OCI-LY7 (cell line): ENCODE data around the gene NOD1. TPM values are rescaled to one million over a fixed set of nuclear protein-coding genes. Genes with fewer than 3 reads are reported as not detected.

Source experiments
- BruUV-seq: library from RNA; stranded (reverse); fragments of 400-500 nt; replicated peaks from 2 replicates; lab custom pipeline; 2021; lab: Mats Ljungman, UMichigan
- CTCF ChIA-PET: fragments of 300-600 bp; sonication (Branson Sonifier 250); formaldehyde crosslinking; loops from one replicate; lab custom pipeline; 2022; ENCODE audit warnings: antibody characterized with exemption; ENCODE audit not compliant: unreplicated experiment; lab: Charles Lee
- POLR2A ChIA-PET: fragments of 300-600 bp; sonication (Branson Sonifier 250); formaldehyde crosslinking; loops from one replicate; lab custom pipeline; 2022; ENCODE audit warnings: antibody characterized with exemption; lab: Charles Lee
- DNase-seq: peaks from one replicate; pipeline ENCODE4 v3.0.0-alpha.2; 2015; ENCODE audit warnings: low spot score
- H2AFZ ChIP-seq: fragments of 200-600 bp; sonication (generic), shearing (Covaris generic); 2 replicates; pipeline ENCODE4 v1.6.1; 2014; ENCODE audit warnings: mild to moderate bottlenecking, antibody characterized with exemption, low read length, moderate library complexity
- H3K27ac ChIP-seq: fragments of 200-600 bp; sonication (generic); 2 replicates; pipeline ENCODE4 v1.5.1; 2014; ENCODE audit warnings: mixed run types, low read depth, mild to moderate bottlenecking, moderate library complexity, low read length, inconsistent platforms; ENCODE audit not compliant: poor library complexity, severe bottlenecking
- H3K36me3 ChIP-seq: fragments of 200-600 bp; sonication (generic); 2 replicates; pipeline ENCODE4 v1.6.1; 2014; ENCODE audit warnings: mild to moderate bottlenecking, antibody characterized with exemption, low read length, moderate library complexity, mixed read lengths; ENCODE audit not compliant: insufficient read depth
- H3K4me1 ChIP-seq: fragments of 200-600 bp; sonication (generic); 2 replicates; pipeline ENCODE4 v1.5.1; 2014; ENCODE audit warnings: mild to moderate bottlenecking, low read length; ENCODE audit not compliant: insufficient read depth, poor library complexity, severe bottlenecking
- H3K4me2 ChIP-seq: fragments of 200-600 bp; sonication (generic); 2 replicates; pipeline ENCODE4 v1.6.1; 2014; ENCODE audit warnings: mild to moderate bottlenecking, low read length
- H3K4me3 ChIP-seq: fragments of 200-600 bp; sonication (generic); 2 replicates; pipeline ENCODE4 v1.5.1; 2014; ENCODE audit warnings: mild to moderate bottlenecking, low read depth, low read length; ENCODE audit not compliant: poor library complexity, severe bottlenecking
- H3K79me2 ChIP-seq: fragments of 200-600 bp; sonication (generic); 2 replicates; pipeline ENCODE4 v1.6.1; 2016; ENCODE audit warnings: low read depth, mild to moderate bottlenecking, low read length, moderate library complexity, mixed read lengths; ENCODE audit not compliant: insufficient read depth
- H3K9me2 ChIP-seq: fragments of 200-600 bp; sonication (generic); 2 replicates; pipeline ENCODE4 v1.6.1; 2016; ENCODE audit warnings: mild to moderate bottlenecking, low read length, mixed read lengths; ENCODE audit not compliant: insufficient read depth
- H3K9me3 ChIP-seq: fragments of 200-600 bp; sonication (generic); 2 replicates; pipeline ENCODE4 v1.6.1; 2014; ENCODE audit warnings: mild to moderate bottlenecking, mixed run types, low read length, mixed read lengths
- H4K20me1 ChIP-seq: fragments of 200-600 bp; sonication (generic); 2 replicates; pipeline ENCODE4 v1.6.1; 2014; ENCODE audit warnings: mild to moderate bottlenecking, antibody characterized with exemption, low read length, moderate library complexity, mixed read lengths; ENCODE audit not compliant: insufficient read depth
- EZH2phosphoT487 ChIP-seq: fragments of 200-600 bp; sonication (generic); IDR thresholded peaks from 2 replicates; pipeline ENCODE4 v1.6.1; 2018; ENCODE audit warnings: low read depth, borderline replicate concordance, mild to moderate bottlenecking, mixed run types, antibody characterized with exemption, low read length, moderate library complexity, mixed read lengths
- intact Hi-C: fragments of 100-400 bp; cut with micrococcal nuclease; formaldehyde crosslinking; loops from one replicate; pipeline ENCODE4 v1.10.0; 2022; ENCODE audit not compliant: unreplicated experiment
- total RNA-seq, 2 experiments: library from RNA; depleted of rRNA in 1 of 2; stranded (reverse); fragments of >200 nt in 1 of 2; shearing (Covaris generic) in 1 of 2; gene quantifications; 2 replicates each; pipeline ENCODE4 v1.2.3, GENCODE V29; 2014 to 2022
- TF ChIP-seq, protein P1 (sequence below): fragments of 200-600 bp; sonication (generic); conservative IDR thresholded peaks from 2 replicates; pipeline ENCODE4 v1.5.1; 2014; ENCODE audit warnings: mild to moderate bottlenecking, antibody characterized with exemption, low read length, moderate library complexity, mixed read lengths

The NOD1 gene
- total RNA-seq, 2 experiments from 2014 or later = 8.4 to 10.3 TPM

DNA sequence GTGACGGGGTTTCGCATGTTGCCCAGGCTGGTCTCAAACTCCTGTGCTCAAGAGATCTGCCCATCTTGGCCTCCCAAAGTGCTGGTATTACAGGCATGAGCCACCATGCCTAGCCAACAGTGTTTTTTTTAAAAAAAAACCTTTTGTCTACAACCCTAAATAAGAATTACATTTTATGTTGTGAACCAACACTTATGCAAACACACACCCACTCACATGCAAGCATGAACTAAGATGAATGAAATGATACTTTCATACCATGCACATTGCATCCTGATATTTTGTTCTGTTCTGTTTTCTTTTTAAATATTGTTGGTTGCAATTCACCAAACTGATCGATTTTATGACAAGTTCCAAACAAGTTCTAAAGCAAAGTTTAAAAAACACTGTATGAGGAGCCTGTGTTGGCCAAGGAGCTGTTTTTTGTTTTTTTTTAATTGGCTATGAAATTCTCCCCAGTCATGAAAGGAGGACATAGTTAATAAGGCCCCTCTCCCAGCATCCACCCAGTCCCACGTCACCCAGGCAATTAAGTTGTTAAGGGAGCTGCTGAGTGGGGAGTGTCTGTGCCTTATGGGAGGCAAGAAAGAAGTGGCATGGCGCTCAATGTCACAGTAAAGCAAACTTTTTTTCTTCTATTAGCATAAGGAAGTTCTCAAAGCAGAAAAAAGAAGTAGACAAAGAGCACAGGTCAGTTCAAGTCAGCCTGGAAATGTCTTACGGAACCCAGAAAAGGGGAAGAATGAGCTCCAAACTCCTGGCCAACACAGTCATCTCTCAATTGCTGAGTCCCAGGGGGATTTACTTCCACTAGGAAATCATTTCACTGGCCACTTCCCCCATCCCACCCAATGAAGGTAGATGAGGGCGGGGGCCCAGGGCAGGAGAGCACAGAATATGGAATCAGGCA is 50.1 kb downstream of the NOD1 start:
- no peak overlapping the region for H3K27ac ChIP-seq
- H3K4me1 ChIP-seq = peaks cover 35% of the 10 kb centered on the region
- CTCF ChIA-PET = no interaction called here
- H2AFZ ChIP-seq = no peak overlapping the region
- intact Hi-C loops = no loop called here
- POLR2A ChIA-PET = interaction anchor here (0.5 to 1.0 kb wide), 2 partner anchors 117 to 437 kb away, joined by 3 to 5 read pairs; no protein-coding TSS in a partner anchor
- H4K20me1 ChIP-seq = no peaks in the 10 kb centered on the region
- TF ChIP-seq, protein P1, sequence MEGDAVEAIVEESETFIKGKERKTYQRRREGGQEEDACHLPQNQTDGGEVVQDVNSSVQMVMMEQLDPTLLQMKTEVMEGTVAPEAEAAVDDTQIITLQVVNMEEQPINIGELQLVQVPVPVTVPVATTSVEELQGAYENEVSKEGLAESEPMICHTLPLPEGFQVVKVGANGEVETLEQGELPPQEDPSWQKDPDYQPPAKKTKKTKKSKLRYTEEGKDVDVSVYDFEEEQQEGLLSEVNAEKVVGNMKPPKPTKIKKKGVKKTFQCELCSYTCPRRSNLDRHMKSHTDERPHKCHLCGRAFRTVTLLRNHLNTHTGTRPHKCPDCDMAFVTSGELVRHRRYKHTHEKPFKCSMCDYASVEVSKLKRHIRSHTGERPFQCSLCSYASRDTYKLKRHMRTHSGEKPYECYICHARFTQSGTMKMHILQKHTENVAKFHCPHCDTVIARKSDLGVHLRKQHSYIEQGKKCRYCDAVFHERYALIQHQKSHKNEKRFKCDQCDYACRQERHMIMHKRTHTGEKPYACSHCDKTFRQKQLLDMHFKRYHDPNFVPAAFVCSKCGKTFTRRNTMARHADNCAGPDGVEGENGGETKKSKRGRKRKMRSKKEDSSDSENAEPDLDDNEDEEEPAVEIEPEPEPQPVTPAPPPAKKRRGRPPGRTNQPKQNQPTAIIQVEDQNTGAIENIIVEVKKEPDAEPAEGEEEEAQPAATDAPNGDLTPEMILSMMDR = no peak
- TF ChIP-seq EZH2phosphoT487 = no peak
- H3K79me2 ChIP-seq = no peaks in the 10 kb centered on the region
- DNase-seq = no peak
- no TSS peak for BruUV-seq
- peaks cover 11% of the 10 kb centered on the region; the same call in 1 of the 2 replicates for H3K9me3 ChIP-seq
- no peak overlapping the region for H3K4me2 ChIP-seq
- H3K4me3 ChIP-seq = no peak overlapping the region
- H3K36me3 ChIP-seq = peaks cover 19% of the 10 kb centered on the region; the same call in 1 of the 2 replicates
- H3K9me2 ChIP-seq = no peaks in the 10 kb centered on the region

DNA sequence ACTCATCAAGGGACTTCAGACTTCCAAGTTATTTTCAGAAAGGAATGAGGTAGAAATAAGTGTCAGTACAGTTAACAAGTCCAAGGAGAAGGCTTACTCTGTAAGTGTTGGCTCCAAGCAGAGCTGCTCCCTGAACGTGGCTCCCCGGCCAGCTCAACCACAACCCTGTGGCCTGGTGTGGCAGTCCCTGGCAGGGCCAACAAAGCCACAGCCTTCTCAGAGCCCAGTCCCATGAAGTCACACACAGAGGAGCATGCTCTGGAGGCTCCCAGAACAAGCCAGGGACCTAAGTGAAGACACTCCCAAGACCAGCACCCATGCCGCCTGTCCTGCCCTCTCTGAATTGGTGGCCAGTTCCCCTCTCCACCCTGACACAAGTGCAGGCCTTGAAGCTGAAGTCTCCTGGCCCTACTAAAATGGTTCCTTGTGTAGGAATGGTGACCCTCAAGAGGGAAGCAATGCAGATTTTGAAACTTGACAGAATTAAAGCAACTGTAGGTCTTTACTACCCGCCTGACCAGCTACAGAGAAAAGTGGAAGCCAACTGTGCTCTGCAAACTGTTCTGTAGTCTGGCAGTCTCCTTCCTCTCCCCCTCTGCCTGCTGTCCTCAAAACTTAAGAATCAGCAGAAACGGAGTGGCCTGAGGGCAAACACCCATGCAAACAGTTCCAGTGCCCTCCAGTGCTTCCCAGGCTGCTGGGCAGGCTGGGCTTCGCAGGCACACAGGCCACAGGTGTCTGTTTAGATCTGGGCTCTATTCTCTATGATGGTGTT is 51.1 kb downstream of the NOD1 start:
- DNase-seq = no peak
- peaks cover 13% of the 10 kb centered on the region; the same call in 1 of the 2 replicates for H3K36me3 ChIP-seq
- H3K4me3 ChIP-seq = no peak overlapping the region
- no TSS peak for BruUV-seq
- intact Hi-C loops = no loop called here
- POLR2A ChIA-PET = interaction anchor here (0.7 to 1.2 kb wide), 2 partner anchors 39 kb away, joined by 3 read pairs; no protein-coding TSS in a partner anchor
- no peak overlapping the region for H3K27ac ChIP-seq
- TF ChIP-seq, protein P1 = no peak
- TF ChIP-seq EZH2phosphoT487 = no peak
- CTCF ChIA-PET = no interaction called here
- H2AFZ ChIP-seq = no peak overlapping the region
- no peaks in the 10 kb centered on the region for H4K20me1 ChIP-seq
- peaks cover 6% of the 10 kb centered on the region; the same call in 1 of the 2 replicates for H3K9me3 ChIP-seq
- no peak overlapping the region for H3K4me2 ChIP-seq
- no peaks in the 10 kb centered on the region for H3K79me2 ChIP-seq
- no peaks in the 10 kb centered on the region for H3K9me2 ChIP-seq
- H3K4me1 ChIP-seq = peaks cover 25% of the 10 kb centered on the region
